ENCODE data around the gene OR2T6.

- TF ChIP-seq POLR2A (IDR thresholded peaks at IDR 0.05; ENCODE audit: low read length) (no peak), GATA1 (IDR thresholded peaks at IDR 0.05; ENCODE audit: low read depth, low read length) (no peak)
These were observed 5.3 kb downstream of the OR2T6 start for GRCh38 chr1:248380854-248381253.
